ENCODE data around the gene KY.

KY gene

DNA sequence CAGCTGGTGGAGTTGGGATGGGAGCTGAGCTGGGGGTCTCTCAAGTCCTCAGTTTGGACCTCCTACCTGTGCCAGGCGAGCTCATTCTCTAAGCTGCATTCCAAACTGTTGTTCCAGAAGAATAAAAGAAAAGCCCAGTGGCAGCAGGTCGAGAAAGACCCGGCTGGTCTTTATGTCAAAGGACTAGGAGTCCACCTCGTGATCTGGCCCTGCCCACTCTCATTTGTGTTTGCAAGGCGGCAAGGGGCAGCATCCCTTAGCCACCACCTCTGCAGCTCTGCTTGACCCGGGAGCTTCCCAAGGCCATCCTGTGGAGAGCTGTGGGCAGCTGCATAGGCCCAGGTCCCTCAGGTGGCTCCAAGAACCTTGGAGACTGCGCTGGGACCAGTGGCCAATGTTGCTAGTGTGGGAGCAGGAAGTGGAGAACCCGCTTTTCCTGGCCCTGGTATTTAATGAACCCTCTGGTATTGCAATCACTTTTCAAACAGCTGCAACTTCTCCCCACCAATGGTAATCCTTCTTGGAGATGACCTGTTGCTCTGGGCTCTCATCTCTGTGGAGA, 30.9 kb downstream of the KY start:
- no peaks in the 10 kb centered on the region for H3K4me1 ChIP-seq (ENCODE audit: control insufficient read depth, insufficient read depth, low read length)
- H3K9ac ChIP-seq (ENCODE audit: low read length), result no peak overlapping the region
- H3K36me3 ChIP-seq (ENCODE audit: control insufficient read depth, insufficient read depth, low read length), result no peaks in the 10 kb centered on the region
- no peak overlapping the region for H3K4me3 ChIP-seq (ENCODE audit: low read length)
- no peak overlapping the region for H3K27ac ChIP-seq (ENCODE audit: low read depth, low read length)
- no peaks in the 10 kb centered on the region for H3K27me3 ChIP-seq (ENCODE audit: control insufficient read depth, insufficient read depth, low read length)

DNA sequence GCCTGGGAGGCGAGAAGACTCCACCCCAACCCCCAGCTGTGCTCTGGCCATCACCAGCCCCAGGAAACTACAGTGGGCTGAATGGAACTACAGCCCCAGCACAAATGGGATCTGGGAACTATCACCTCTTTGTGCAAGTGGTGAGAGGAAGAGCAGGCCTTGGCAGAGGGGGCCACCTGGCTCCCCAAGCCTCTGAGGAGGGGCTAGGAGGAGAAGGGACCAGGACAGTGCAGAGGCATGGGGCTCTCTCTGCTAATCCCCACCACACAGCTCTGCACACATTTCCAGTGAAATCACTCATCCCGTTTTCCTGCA, 31.6 kb downstream of the KY start:
- Histone ChIP-seq H3K9ac (ENCODE audit: low read length) (no peak overlapping the region), H3K27me3 (ENCODE audit: control insufficient read depth, insufficient read depth, low read length) (no peaks in the 10 kb centered on the region), H3K4me3 (ENCODE audit: low read length) (no peak overlapping the region), H3K4me1 (ENCODE audit: control insufficient read depth, insufficient read depth, low read length) (no peaks in the 10 kb centered on the region), H3K27ac (ENCODE audit: low read depth, low read length) (no peak overlapping the region), H3K36me3 (ENCODE audit: control insufficient read depth, insufficient read depth, low read length) (no peaks in the 10 kb centered on the region)

DNA sequence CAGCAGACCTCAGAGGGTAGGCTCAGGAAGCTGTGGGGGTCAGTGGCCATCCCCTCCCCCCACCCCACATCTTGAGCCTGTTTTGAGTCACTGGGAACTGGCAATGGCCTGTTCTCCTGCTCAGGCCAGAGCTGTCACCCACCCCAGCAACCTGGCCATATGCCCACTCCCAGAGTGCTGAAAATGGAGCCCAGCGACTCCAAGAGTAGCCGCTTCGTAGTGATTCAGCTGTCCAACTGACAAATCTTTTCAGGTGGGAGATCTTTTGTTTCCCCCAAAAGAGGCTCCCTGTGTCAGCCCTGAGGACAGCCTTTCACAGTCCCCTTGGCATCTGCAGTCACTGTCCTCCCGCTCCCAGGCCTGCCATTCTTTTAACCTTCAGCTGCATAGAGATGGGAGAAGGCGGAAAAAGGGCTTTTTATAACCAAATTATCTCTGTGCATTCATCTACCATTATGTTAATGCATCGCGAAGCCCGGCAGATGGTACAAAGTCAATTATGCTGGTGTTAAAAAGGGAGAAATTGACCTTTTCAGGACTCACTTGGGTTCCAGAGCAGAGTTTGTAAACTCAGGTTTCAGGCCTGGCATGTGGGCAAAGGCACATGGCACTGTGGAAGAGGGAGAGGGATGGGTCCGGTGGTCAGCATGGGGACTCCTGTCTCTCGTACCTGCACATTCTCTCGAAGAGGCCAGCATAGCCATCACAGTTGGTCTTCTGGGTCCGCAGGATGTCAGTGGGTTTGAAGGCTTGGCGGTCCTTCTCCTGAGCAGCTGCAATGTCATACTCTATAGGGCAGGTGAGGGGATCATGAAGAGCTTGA, 32.1 kb downstream of the KY start:
- H3K27me3 ChIP-seq (ENCODE audit: control insufficient read depth, insufficient read depth, low read length), result no peaks in the 10 kb centered on the region
- no peaks in the 10 kb centered on the region for H3K36me3 ChIP-seq (ENCODE audit: control insufficient read depth, insufficient read depth, low read length)
- no peaks in the 10 kb centered on the region for H3K4me1 ChIP-seq (ENCODE audit: control insufficient read depth, insufficient read depth, low read length)
- H3K4me3 ChIP-seq (ENCODE audit: low read length), result no peak overlapping the region
- no peak overlapping the region for H3K27ac ChIP-seq (ENCODE audit: low read depth, low read length)
- no peak overlapping the region for H3K9ac ChIP-seq (ENCODE audit: low read length)

DNA sequence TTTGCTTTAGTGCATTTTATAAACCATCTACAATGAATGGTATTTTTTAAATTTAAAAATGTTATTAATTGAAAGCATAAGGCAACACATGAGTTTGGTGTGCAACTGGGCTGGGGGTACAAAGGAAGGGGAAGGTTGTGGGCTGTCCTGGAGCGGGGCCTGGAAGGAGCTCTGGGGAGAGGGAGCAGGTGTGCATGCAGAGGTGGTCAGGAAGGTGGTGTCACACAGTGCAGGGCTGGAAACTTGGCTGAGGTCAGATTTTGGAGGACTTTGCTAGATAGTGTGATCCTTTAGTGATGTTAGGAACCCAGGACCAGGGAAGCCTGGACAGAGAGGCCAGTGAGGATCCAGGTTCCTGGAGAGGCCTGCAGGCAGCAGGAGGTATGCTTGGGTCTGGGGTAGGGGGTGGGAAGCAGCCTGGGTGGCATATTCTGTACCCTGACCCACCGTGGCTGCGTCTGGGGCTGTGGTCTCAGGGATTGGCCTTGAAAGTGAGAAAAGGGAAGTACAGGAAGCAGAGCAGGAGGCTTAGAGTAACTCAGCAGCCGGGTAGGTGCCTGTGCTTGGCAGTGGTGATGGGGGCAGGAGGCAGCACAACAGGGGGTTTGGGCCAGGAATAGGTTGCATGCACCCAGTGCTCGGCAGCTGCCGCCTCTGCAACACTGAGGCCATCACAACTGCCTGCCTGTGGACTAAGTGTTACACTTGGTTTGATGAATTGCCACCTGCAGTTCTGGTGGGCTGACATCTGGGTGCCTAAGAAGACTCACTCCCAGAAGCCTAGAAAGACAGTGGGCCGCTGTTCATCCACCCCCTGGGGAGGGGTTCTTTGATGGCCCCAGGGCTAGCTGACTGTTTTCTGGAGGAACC, 33.0 kb downstream of the KY start:
- no peak overlapping the region for H3K4me3 ChIP-seq (ENCODE audit: low read length)
- H3K27me3 ChIP-seq (ENCODE audit: control insufficient read depth, insufficient read depth, low read length), result no peaks in the 10 kb centered on the region
- H3K27ac ChIP-seq (ENCODE audit: low read depth, low read length), result no peak overlapping the region
- no peaks in the 10 kb centered on the region for H3K4me1 ChIP-seq (ENCODE audit: control insufficient read depth, insufficient read depth, low read length)
- H3K36me3 ChIP-seq (ENCODE audit: control insufficient read depth, insufficient read depth, low read length), result no peaks in the 10 kb centered on the region
- H3K9ac ChIP-seq (ENCODE audit: low read length), result no peak overlapping the region

DNA sequence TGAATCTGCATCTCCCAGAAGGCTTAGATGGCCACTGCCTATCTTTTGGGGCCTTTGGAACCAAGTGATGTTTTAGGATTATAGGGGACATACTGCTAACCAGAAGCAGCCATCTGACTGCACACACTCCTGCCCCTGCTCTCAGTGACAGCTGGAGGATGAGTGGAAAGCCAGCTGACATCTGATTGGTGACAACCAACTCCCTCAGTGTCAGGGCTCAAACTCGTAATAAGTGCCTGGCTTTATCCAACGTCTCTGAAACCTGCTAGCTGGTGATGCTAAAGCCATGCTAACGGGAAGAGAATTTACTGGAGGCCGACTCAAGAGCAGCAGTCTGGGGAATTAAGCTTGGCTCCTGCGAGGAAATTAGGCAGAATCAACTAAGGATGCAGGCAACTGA, 35.1 kb downstream of the KY start:
- no peak overlapping the region for H3K27ac ChIP-seq (ENCODE audit: low read depth, low read length)
- no peak overlapping the region for H3K4me3 ChIP-seq (ENCODE audit: low read length)
- no peaks in the 10 kb centered on the region for H3K4me1 ChIP-seq (ENCODE audit: control insufficient read depth, insufficient read depth, low read length)
- H3K27me3 ChIP-seq (ENCODE audit: control insufficient read depth, insufficient read depth, low read length), result no peaks in the 10 kb centered on the region
- no peak overlapping the region for H3K9ac ChIP-seq (ENCODE audit: low read length)
- no peaks in the 10 kb centered on the region for H3K36me3 ChIP-seq (ENCODE audit: control insufficient read depth, insufficient read depth, low read length)

DNA sequence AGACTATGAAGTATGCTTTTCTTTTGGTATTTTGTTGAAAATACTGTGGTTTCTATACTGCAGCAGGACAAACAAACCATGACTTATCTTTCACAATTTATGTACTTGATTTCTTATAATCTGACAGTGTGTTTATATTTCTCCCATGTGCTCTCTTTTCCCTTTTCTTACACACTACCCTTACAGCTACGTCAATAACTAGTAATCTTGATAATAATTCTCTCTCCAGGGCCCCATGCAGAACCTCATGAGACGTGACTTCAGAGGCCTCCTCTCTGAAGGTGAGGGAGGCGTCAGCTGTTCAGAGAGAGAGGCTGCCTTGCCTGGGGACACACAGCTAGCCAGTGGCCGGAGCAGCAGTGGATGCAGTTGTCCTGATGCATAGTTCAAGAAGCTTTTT, 35.9 kb downstream of the KY start:
- no peaks in the 10 kb centered on the region for H3K36me3 ChIP-seq (ENCODE audit: control insufficient read depth, insufficient read depth, low read length)
- no peaks in the 10 kb centered on the region for H3K4me1 ChIP-seq (ENCODE audit: control insufficient read depth, insufficient read depth, low read length)
- H3K27ac ChIP-seq (ENCODE audit: low read depth, low read length), result no peak overlapping the region

DNA sequence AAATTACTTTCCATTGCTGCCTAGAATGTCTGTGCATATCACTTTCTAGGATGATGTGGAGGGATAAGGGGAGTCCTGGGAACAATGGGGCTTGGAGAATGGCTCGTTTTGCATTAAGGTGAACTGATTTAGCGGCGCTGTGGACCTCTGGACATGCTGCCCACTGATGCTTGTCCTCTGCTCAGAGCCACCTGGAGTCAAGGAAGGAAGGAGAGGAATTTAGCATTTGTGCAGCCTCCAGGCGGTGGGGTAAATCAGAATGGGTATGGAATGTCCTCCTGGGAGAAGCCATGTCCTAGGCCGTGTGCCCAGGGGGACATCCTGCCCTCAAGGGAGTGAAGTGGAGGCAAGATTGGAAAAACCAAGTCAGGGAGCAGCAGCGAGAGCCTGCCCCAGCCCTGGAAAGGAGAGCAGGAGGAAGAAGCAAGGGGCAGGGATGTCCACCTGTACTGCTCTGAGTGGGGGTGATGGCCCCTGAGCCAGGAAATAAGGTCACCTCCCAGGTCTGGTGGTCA, 37.8 kb downstream of the KY start:
- Histone ChIP-seq H3K27me3 (ENCODE audit: control insufficient read depth, insufficient read depth, low read length) (no peaks in the 10 kb centered on the region), H3K36me3 (ENCODE audit: control insufficient read depth, insufficient read depth, low read length) (no peaks in the 10 kb centered on the region), H3K4me3 (ENCODE audit: low read length) (no peak overlapping the region), H3K27ac (ENCODE audit: low read depth, low read length) (no peak overlapping the region), H3K4me1 (ENCODE audit: control insufficient read depth, insufficient read depth, low read length) (no peaks in the 10 kb centered on the region), H3K9ac (ENCODE audit: low read length) (no peak overlapping the region)

More for the DNA sequence above, 35.9 kb downstream of the KY start:
- Histone ChIP-seq H3K4me3 (ENCODE audit: low read length) (no peak overlapping the region), H3K9ac (ENCODE audit: low read length) (no peak overlapping the region), H3K27me3 (ENCODE audit: control insufficient read depth, insufficient read depth, low read length) (no peaks in the 10 kb centered on the region)

DNA sequence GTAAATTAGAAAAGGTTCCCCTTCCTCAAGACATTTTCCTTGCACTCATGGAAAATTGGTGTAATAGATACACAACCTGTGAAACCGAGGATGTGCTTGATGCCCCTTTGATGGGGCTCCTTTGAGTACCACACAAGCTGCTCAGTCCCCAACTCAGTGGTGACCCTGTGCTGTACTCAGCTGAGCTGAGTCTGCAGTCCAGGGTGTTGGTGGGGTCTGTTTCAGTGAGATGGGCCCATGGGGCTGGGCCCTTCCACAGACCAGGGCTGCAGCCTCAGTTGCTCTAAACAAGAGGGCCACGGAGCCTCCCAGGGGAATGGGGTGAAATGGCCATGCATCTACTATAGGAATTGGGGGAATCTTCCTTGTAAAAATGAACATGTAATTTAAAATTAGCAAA, 39.3 kb downstream of the KY start:
- Histone ChIP-seq H3K4me3 (ENCODE audit: low read length) (no peak overlapping the region), H3K9ac (ENCODE audit: low read length) (no peak overlapping the region), H3K4me1 (ENCODE audit: control insufficient read depth, insufficient read depth, low read length) (no peaks in the 10 kb centered on the region), H3K27me3 (ENCODE audit: control insufficient read depth, insufficient read depth, low read length) (no peaks in the 10 kb centered on the region), H3K36me3 (ENCODE audit: control insufficient read depth, insufficient read depth, low read length) (no peaks in the 10 kb centered on the region), H3K27ac (ENCODE audit: low read depth, low read length) (no peak overlapping the region)

DNA sequence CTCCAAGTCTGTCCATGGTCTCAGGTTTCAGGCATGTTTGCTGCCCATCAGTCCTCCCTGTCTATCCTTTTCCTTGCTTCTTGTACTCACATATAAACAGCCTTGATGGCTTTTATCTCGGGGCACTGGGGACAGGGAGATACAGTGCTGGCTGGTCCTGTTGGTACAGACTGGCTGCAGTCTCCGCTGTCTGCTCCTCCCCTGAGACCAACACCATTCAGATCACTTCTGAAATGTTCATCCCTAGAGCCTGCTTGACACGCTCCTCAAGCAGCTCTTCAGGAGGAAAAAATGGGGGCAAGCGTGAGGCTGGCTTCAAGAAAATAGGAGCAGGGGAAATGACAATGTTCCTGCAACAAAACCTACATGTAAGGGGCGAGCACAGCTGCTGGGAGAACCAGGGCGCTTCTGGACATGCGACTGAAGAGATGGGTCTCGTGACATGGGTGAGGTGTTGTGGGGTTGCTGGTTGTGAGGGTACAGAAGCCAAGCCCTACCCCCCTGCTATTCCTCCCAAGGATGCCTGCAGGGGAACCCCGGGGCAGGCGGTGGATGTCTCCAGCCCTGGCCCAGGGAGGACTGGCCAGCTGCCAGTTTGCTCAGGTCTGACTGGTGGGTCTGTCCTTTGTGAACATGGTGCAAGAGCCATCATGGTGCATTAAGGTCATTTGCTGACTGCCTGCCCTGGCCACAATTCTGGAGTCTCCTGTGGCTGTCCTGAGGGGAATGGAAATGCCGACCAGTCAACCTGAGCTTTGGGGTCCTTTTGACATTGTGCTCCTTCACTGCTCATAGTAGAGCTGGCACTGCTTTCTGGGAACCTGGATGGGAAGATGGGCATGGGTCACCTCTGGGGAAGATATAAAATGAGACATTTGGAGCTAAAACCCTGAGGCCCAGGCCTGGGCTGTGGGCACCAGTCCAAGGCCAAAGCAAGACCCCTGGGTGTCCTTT, 40.1 kb downstream of the KY start:
- Histone ChIP-seq H3K9ac (ENCODE audit: low read length) (no peak overlapping the region), H3K4me3 (ENCODE audit: low read length) (no peak overlapping the region), H3K36me3 (ENCODE audit: control insufficient read depth, insufficient read depth, low read length) (no peaks in the 10 kb centered on the region)

DNA sequence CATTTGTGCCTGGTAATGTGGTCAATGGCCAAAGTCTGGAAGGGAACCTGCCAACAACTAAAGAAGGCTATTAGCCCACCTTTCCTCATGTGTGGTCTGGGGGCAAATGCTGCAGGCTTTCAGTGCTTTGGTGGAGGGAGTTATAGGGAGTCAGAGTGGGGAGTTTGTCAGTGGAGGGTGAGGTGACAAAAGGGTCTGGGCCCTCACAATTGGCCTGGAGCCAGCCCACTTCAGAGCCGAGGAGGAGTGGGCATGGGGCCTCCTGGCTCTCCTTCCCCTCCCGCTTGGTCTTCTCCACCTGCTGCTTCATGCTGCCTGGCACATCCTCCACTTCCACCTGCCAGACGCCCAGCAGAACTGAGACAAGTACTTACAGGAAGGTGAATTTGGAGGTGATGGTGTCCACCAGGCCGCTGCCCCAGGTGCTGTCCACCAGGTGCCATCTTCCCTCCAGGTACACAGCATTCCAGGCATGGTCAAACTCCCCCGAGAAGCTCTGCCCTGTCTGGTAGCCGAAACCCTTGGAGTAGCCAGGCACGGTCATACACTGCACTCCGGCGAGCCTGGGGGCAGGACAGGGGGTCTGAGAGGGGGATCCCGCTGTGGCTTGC, 40.9 kb downstream of the KY start:
- Histone ChIP-seq H3K27ac (ENCODE audit: low read depth, low read length) (no peak overlapping the region), H3K9ac (ENCODE audit: low read length) (no peak overlapping the region), H3K4me3 (ENCODE audit: low read length) (no peak overlapping the region), H3K36me3 (ENCODE audit: control insufficient read depth, insufficient read depth, low read length) (no peaks in the 10 kb centered on the region), H3K4me1 (ENCODE audit: control insufficient read depth, insufficient read depth, low read length) (no peaks in the 10 kb centered on the region), H3K27me3 (ENCODE audit: control insufficient read depth, insufficient read depth, low read length) (no peaks in the 10 kb centered on the region)

More for the DNA sequence above, 40.1 kb downstream of the KY start:
- H3K4me1 ChIP-seq (ENCODE audit: control insufficient read depth, insufficient read depth, low read length), result no peaks in the 10 kb centered on the region
- H3K27ac ChIP-seq (ENCODE audit: low read depth, low read length), result no peak overlapping the region
- H3K27me3 ChIP-seq (ENCODE audit: control insufficient read depth, insufficient read depth, low read length), result no peaks in the 10 kb centered on the region

DNA sequence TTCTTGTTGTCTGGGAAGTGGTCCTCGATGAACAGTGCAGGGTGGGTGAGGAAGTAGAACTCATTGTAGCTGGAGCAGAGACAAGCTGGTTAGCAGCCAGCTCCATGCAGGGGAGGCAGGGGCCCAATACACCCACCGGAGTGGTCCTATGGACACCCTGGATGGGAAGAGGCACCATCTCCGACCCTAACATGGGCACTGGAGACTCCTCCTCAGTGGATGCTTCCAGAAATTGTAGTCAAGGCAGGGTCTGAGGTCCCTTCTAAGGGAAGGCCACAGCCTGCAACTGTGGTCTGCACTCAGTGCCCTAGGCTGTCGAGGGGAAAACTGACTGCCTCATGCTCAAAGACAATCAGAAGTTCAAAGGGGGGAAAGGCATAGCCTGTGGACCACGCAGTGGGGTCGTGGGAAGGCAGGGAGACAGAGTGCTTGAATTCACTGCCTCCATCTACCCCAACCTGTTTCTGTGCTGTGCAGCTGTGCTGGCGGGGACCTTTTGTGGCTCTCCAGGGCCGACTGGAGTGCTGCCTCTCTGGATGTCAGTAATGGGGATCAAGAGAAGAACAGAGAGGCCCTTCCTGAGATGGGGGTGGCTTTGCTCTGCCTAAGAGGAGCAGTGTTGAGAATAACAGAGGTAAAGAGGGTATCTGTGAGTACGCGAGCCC, 41.9 kb downstream of the KY start:
- Histone ChIP-seq H3K36me3 (ENCODE audit: control insufficient read depth, insufficient read depth, low read length) (no peaks in the 10 kb centered on the region), H3K9ac (ENCODE audit: low read length) (no peak overlapping the region), H3K27ac (ENCODE audit: low read depth, low read length) (no peak overlapping the region)

More for the DNA sequence above, 41.9 kb downstream of the KY start:
- H3K4me3 ChIP-seq (ENCODE audit: low read length), result no peak overlapping the region
- no peaks in the 10 kb centered on the region for H3K27me3 ChIP-seq (ENCODE audit: control insufficient read depth, insufficient read depth, low read length)
- no peaks in the 10 kb centered on the region for H3K4me1 ChIP-seq (ENCODE audit: control insufficient read depth, insufficient read depth, low read length)
